OCI-LY3 (cell line): ENCODE measurements around the gene MAGI2.

Experiments used
- EZH2phosphoT487 ChIP-seq: fragments of 200-600 bp; shearing (Covaris generic); IDR thresholded peaks from 2 replicates; pipeline ENCODE4 v1.6.1; 2018; ENCODE audit warnings: antibody characterized with exemption, mixed run types, low read depth
- TF ChIP-seq, protein P1 (sequence below): fragments of 200-600, 300-600 bp; sonication (generic); IDR thresholded peaks from 2 replicates; pipeline ENCODE4 v1.5.1; 2014; ENCODE audit warnings: antibody characterized with exemption, low read length, low read depth

DNA sequence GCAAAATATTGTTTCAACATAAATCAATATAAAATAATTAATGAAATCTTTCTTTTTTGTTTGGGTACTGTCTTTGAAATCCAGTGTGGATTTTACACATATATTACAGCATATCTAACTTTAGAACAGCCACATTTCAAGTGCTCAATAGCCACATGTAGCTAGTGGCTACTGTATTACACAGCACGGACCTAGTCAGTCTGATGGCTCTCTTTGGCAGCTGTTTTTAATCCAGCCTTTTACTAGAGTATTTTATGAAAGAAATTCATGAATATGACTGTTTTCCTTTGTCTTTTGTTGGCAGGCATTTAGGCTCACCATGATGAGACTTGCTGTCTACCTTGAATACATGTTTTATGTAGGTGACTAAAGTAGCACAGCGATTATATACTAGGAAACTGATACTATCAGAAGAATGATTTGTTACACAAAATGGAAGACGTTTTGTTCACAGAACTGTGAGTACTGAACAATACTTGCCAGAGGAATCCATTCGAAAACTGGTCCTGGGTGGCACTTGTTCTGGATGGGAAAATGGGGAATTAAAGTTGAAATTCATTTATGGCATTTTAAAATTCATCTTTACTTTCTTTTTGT, 1268.2 kb downstream of the MAGI2 start:
- TF ChIP-seq, protein P1, sequence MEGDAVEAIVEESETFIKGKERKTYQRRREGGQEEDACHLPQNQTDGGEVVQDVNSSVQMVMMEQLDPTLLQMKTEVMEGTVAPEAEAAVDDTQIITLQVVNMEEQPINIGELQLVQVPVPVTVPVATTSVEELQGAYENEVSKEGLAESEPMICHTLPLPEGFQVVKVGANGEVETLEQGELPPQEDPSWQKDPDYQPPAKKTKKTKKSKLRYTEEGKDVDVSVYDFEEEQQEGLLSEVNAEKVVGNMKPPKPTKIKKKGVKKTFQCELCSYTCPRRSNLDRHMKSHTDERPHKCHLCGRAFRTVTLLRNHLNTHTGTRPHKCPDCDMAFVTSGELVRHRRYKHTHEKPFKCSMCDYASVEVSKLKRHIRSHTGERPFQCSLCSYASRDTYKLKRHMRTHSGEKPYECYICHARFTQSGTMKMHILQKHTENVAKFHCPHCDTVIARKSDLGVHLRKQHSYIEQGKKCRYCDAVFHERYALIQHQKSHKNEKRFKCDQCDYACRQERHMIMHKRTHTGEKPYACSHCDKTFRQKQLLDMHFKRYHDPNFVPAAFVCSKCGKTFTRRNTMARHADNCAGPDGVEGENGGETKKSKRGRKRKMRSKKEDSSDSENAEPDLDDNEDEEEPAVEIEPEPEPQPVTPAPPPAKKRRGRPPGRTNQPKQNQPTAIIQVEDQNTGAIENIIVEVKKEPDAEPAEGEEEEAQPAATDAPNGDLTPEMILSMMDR, result no peak
- no peak for TF ChIP-seq EZH2phosphoT487
